H1 (cell line): ENCODE data around the gene SMU1. TPM values are rescaled to one million over a fixed set of nuclear protein-coding genes. Genes with fewer than 3 reads are reported as not detected.
A peak's percentile ranks its signal among the peaks of the same experiment; 100 is the strongest.

ENCODE experiments used
- CTCF ChIA-PET: fragments of 300-600 bp; sonication (Branson Sonifier 250); formaldehyde crosslinking; loops from one replicate; lab custom pipeline; 2021; ENCODE audit not compliant: partially characterized antibody; lab: Charles Lee
- POLR2A ChIA-PET: fragments of 300-600 bp; sonication (Branson Sonifier 250); formaldehyde crosslinking; loops from one replicate; lab custom pipeline; 2021; ENCODE audit warnings: inconsistent platforms; ENCODE audit not compliant: partially characterized antibody; lab: Charles Lee
- DNase-seq, 2 experiments: peaks; one replicate each; pipeline versions ENCODE4 v3.0.0 to v3.0.0-alpha.2; 2010 to 2022; ENCODE audit warnings: low spot score in 2 of 2, low read depth in 1 of 2, mixed read lengths in 1 of 2
- FAIRE-seq: peaks from 2 replicates; lab custom pipeline; 2011; peaks lifted over from hg19 to GRCh38; lab: Jason Lieb, UNC
- H2AFZ ChIP-seq: 2 replicates; pipeline ENCODE4 v1.8.1; 2012; ENCODE audit warnings: low read length, inconsistent platforms
- H2AK5ac ChIP-seq: 2 replicates; pipeline ENCODE4 v1.6.1; 2013; ENCODE audit warnings: low read depth, low read length
- H2BK120ac ChIP-seq: replicated peaks from 2 replicates; pipeline ENCODE3; 2013; ENCODE audit warnings: low read depth, low read length, inconsistent platforms
- H2BK12ac ChIP-seq: 2 replicates; pipeline ENCODE4 v1.6.1; 2013; ENCODE audit warnings: low read depth, low read length
- H2BK15ac ChIP-seq: 2 replicates; pipeline ENCODE4 v1.6.1; 2013; ENCODE audit warnings: low read length
- H2BK20ac ChIP-seq: 2 replicates; pipeline ENCODE4 v1.6.1; 2013; ENCODE audit warnings: low read length
- H2BK5ac ChIP-seq: 2 replicates; pipeline ENCODE4 v1.6.1; 2013; ENCODE audit warnings: low read depth, low read length
- H3K14ac ChIP-seq: 2 replicates; pipeline ENCODE4 v1.6.1; 2013; ENCODE audit warnings: inconsistent platforms; ENCODE audit not compliant: insufficient read length
- H3K18ac ChIP-seq: 2 replicates; pipeline ENCODE4 v1.6.1; 2013; ENCODE audit warnings: low read length; ENCODE audit errors: extremely low read depth
- H3K23ac ChIP-seq: 2 replicates; pipeline ENCODE4 v1.6.1; 2013; ENCODE audit warnings: inconsistent platforms; ENCODE audit not compliant: insufficient read length
- H3K23me2 ChIP-seq: 2 replicates; pipeline ENCODE4 v1.6.1; 2013; ENCODE audit warnings: low read depth, low read length
- H3K27ac ChIP-seq: 2 replicates; pipeline ENCODE4 v1.6.1; 2011; ENCODE audit warnings: low read depth, low read length, inconsistent platforms
- H3K27me3 ChIP-seq, 4 experiments: replicated peaks in 1 of 4; 1 replicate in 1 of 4; 2 replicates in 3 of 4; pipeline versions ENCODE4 v1.6.1 to v1.8.1; 2011 to 2013; ENCODE audit warnings: low read length in 3 of 4, mild to moderate bottlenecking in 3 of 4, inconsistent platforms in 2 of 4, mixed read lengths in 2 of 4, moderate library complexity in 1 of 4; ENCODE audit not compliant: control insufficient read depth in 3 of 4, insufficient read depth in 3 of 4; ENCODE audit errors: extremely low read depth in 1 of 4
- H3K36me3 ChIP-seq, 4 experiments: 2 replicates each; pipeline versions ENCODE4 v1.6.1 to v1.8.1; 2011 to 2013; ENCODE audit warnings: mild to moderate bottlenecking in 4 of 4, low read length in 3 of 4, moderate library complexity in 2 of 4, control low read depth in 1 of 4, inconsistent platforms in 1 of 4; ENCODE audit not compliant: insufficient read depth in 4 of 4, control insufficient read depth in 2 of 4
- H3K4ac ChIP-seq: replicated peaks from 2 replicates; pipeline ENCODE3; 2013; ENCODE audit warnings: low read length, low read depth, mixed read lengths, inconsistent platforms; ENCODE audit not compliant: insufficient read length
- H3K4me1 ChIP-seq, 4 experiments: replicated peaks in 1 of 4; 1 replicate in 1 of 4; 2 replicates in 3 of 4; pipeline versions ENCODE4 v1.6.1 to v1.8.1; 2011 to 2013; ENCODE audit warnings: low read length in 3 of 4, inconsistent platforms in 2 of 4, mixed read lengths in 1 of 4; ENCODE audit not compliant: insufficient read depth in 4 of 4, control insufficient read depth in 3 of 4
- H3K4me2 ChIP-seq, 2 experiments: 2 replicates each; pipeline versions ENCODE4 v1.6.1 to v1.8.1; 2011 to 2013; ENCODE audit warnings: low read depth in 2 of 2, low read length in 2 of 2, control low read depth in 1 of 2, inconsistent platforms in 1 of 2, mild to moderate bottlenecking in 1 of 2; ENCODE audit not compliant: insufficient read depth in 1 of 2
- H3K4me3 ChIP-seq, 4 experiments: fragments of 200-600, 300-600 bp in 1 of 4; sonication (generic), shearing (Covaris generic), sonication (Bioruptor Twin) in 1 of 4; 2 replicates each; pipeline versions ENCODE4 v1.5.1 to v1.8.1; 2011 to 2016; ENCODE audit warnings: low read length in 4 of 4, low read depth in 3 of 4, control low read depth in 2 of 4, inconsistent platforms in 2 of 4, mild to moderate bottlenecking in 2 of 4, mixed read lengths in 1 of 4, moderate library complexity in 1 of 4; ENCODE audit not compliant: insufficient read depth in 2 of 4; ENCODE audit errors: extremely low read depth in 1 of 4
- H3K56ac ChIP-seq: replicated peaks from 2 replicates; pipeline ENCODE3; 2013; ENCODE audit warnings: low read depth, mild to moderate bottlenecking, mixed read lengths, low read length, inconsistent platforms; ENCODE audit not compliant: insufficient read length
- H3K79me1 ChIP-seq: 2 replicates; pipeline ENCODE4 v1.6.1; 2013; ENCODE audit warnings: low read depth, low read length, control low read depth
- H3K79me2 ChIP-seq, 2 experiments: 2 replicates each; pipeline versions ENCODE4 v1.6.1 to v1.8.1; 2012 to 2013; ENCODE audit warnings: low read length in 2 of 2, mild to moderate bottlenecking in 2 of 2, inconsistent platforms in 1 of 2; ENCODE audit not compliant: insufficient read depth in 2 of 2, control insufficient read depth in 1 of 2
- H3K9ac ChIP-seq, 4 experiments: replicated peaks in 1 of 4; 1 replicate in 1 of 4; 2 replicates in 3 of 4; pipeline versions ENCODE4 v1.6.1 to v1.8.1; 2011 to 2013; ENCODE audit warnings: low read depth in 3 of 4, low read length in 3 of 4, control low read depth in 2 of 4, mild to moderate bottlenecking in 2 of 4, moderate library complexity in 2 of 4, inconsistent platforms in 1 of 4; ENCODE audit errors: extremely low read depth in 1 of 4
- H3K9me3 ChIP-seq, 2 experiments: 2 replicates each; pipeline versions ENCODE4 v1.6.1 to v1.8.1; 2012 to 2013; ENCODE audit warnings: mild to moderate bottlenecking in 2 of 2, moderate library complexity in 2 of 2, control low read depth in 1 of 2, inconsistent platforms in 1 of 2, low read depth in 1 of 2, low read length in 1 of 2, mixed read lengths in 1 of 2; ENCODE audit not compliant: insufficient read depth in 2 of 2
- H4K20me1 ChIP-seq, 2 experiments: replicated peaks in 1 of 2; 2 replicates each; pipeline versions ENCODE3 to v1.8.1; 2011 to 2013; ENCODE audit warnings: inconsistent platforms in 2 of 2, low read length in 2 of 2, mild to moderate bottlenecking in 1 of 2; ENCODE audit not compliant: insufficient read depth in 2 of 2, control insufficient read depth in 1 of 2
- H4K5ac ChIP-seq: 2 replicates; pipeline ENCODE4 v1.6.1; 2013; ENCODE audit warnings: low read length, low read depth, mixed read lengths, inconsistent platforms; ENCODE audit not compliant: insufficient read length
- H4K8ac ChIP-seq: 2 replicates; pipeline ENCODE4 v1.8.0; 2013; ENCODE audit warnings: mild to moderate bottlenecking, moderate library complexity, low read length, inconsistent platforms; ENCODE audit not compliant: insufficient read depth; ENCODE audit errors: extremely low read depth
- H4K91ac ChIP-seq: replicated peaks from 2 replicates; pipeline ENCODE3; 2013; ENCODE audit warnings: low read length, mixed read lengths, inconsistent platforms; ENCODE audit not compliant: insufficient read length
- BCL11A ChIP-seq, 2 experiments: IDR thresholded peaks; one replicate each; pipeline ENCODE4 v1.6.1; 2011; ENCODE audit warnings: low read depth in 2 of 2, low read length in 2 of 2, mild to moderate bottlenecking in 2 of 2
- CBX5 ChIP-seq: fragments of 300-800, 300-1000 bp; sonication (generic); IDR thresholded peaks from 2 replicates; pipeline ENCODE4 v1.7.1; 2016; ENCODE audit warnings: antibody characterized with exemption, low read length, low read depth
- CHD2 ChIP-seq: IDR thresholded peaks from 2 replicates; pipeline ENCODE4 v1.6.1; 2012; ENCODE audit warnings: low read length, improper control_type of control experiment
- EGR1 ChIP-seq: IDR thresholded peaks from 2 replicates; pipeline ENCODE4 v1.6.1; 2011; ENCODE audit warnings: low read depth, low read length, borderline replicate concordance
- POU5F1 ChIP-seq: IDR thresholded peaks from 2 replicates; pipeline ENCODE4 v1.6.1; 2011; ENCODE audit warnings: low read depth, mild to moderate bottlenecking, low read length, moderate library complexity
- RBBP5 ChIP-seq: IDR thresholded peaks from 2 replicates; pipeline ENCODE4 v1.7.1; 2012; ENCODE audit warnings: low read depth, mild to moderate bottlenecking, inconsistent platforms, low read length, moderate library complexity, borderline replicate concordance
- SP2 ChIP-seq: IDR thresholded peaks from 2 replicates; pipeline ENCODE4 v1.6.1; 2012; ENCODE audit warnings: mild to moderate bottlenecking, low read length, inconsistent platforms
- SRF ChIP-seq: IDR thresholded peaks from 2 replicates; pipeline ENCODE4 v1.6.1; 2011; ENCODE audit warnings: mild to moderate bottlenecking, low read depth, low read length, moderate library complexity
- TBP ChIP-seq: IDR thresholded peaks from 2 replicates; pipeline ENCODE4 v1.6.1; 2011; ENCODE audit warnings: low read depth, low read length, improper control_type of control experiment
- WGBS, 2 experiments: shearing (Covaris generic) in 1 of 2; methylation state at CpG; one replicate each; pipeline versions ENCODE4 v1.1.6 to v1.1.7; 2013 to 2015; ENCODE audit warnings: low lambda C conversion rate in 2 of 2, mixed read lengths in 2 of 2, inconsistent platforms in 1 of 2, low coverage in 1 of 2, missing lambda C conversion rate in 1 of 2; ENCODE audit not compliant: insufficient replicate concordance in 2 of 2, insufficient coverage in 1 of 2, insufficient read length in 1 of 2; ENCODE audit errors: extremely low coverage in 1 of 2, missing lambda C conversion rate in 1 of 2; 5-methylcytosine and 5-hydroxymethylcytosine counted together
- polyA plus RNA-seq, 7 experiments: library from polyadenylated mRNA; depleted of rRNA in 3 of 7; stranded (reverse) in 5 of 7; unstranded in 2 of 7; fragments of >200 nt in 5 of 7; fragments of 200-250 nt in 2 of 7; gene quantifications; 1 replicate in 5 of 7; 2 replicates in 1 of 7; 4 replicates in 1 of 7; pipeline versions ENCODE4 v1.2.1 to v1.2.3, GENCODE V29; 2011 to 2013; ENCODE audit warnings: missing spikeins in 2 of 7, mixed read lengths in 2 of 7
- total RNA-seq: library from RNA; stranded (reverse); fragmentation: NEBNext Ultra II Directional; extraction: Animal tissue kit (Norgen Biotek cat#: 25700); gene quantifications from 2 replicates; pipeline ENCODE4 v1.2.1, GENCODE V29; 2021
- TF ChIP-seq, protein P1 (sequence below): IDR thresholded peaks from 2 replicates; pipeline ENCODE4 v1.6.1; 2011; ENCODE audit warnings: low read depth, mild to moderate bottlenecking, low read length; ENCODE audit not compliant: insufficient read depth
- TF ChIP-seq, protein P2 (sequence below): IDR thresholded peaks from 2 replicates; pipeline ENCODE4 v1.6.1; 2012; ENCODE audit warnings: low read length, inconsistent platforms
- TF ChIP-seq, protein P3 (sequence below): IDR thresholded peaks from 2 replicates; pipeline ENCODE4 v1.6.1; 2012; ENCODE audit warnings: inconsistent platforms

The SMU1 gene
- total and polyA plus RNA-seq, 2 of the 8 experiments (the other 6 are each of a cell fraction or from before 2014, with no cell fraction given), result 8.4 to 26.0 TPM

DNA sequence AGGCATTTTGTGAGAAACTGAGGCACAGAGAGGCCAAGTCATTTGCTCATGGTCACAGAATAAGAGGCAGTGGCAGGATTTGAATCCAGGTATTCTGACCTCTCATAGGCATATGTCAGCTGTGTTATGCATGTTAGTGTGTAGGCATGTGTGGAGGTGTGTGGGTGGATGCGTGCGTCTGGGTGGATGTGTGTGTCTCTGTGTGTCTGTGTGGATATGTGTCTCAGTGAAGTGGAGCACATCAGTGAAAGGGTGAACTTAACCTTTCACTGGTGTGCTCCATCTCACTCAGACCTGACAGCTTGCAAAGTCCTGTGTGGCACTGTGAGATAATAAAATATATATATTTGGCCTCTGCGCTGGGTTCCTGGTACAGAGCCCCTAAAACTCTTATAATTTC is 32.0 kb upstream of the SMU1 start:
- CTCF ChIA-PET, result interaction anchor here (0.7 to 1.5 kb wide), 5 partner anchors 9 to 118 kb away, joined by 3 to 5 read pairs (median 4); no protein-coding TSS in a partner anchor
- Histone ChIP-seq H3K9ac (no peak overlapping the region), H2BK5ac (no peak overlapping the region), H4K91ac (no peak overlapping the region), H2BK120ac (no peak overlapping the region), H3K27me3 (no peaks in the 10 kb centered on the region), H3K23ac (no peak overlapping the region), H2BK20ac (0 out of 2 replicates have a peak overlapping the region, but pooled peaks have one; percentile 34), H3K9me3 (no peaks in the 10 kb centered on the region), H3K27ac (no peak overlapping the region), H3K4me1 (peaks cover 0 to 4% (median 1%) of the 10 kb centered on the region in 4 experiments; a peak in 3 of 7 replicates), H3K4me2 (no peak overlapping the region), H4K8ac (no peak overlapping the region), H3K4ac (no peak overlapping the region), H2BK12ac (peak overlapping the region; percentile 60; the same call in 1 of the 2 replicates), H3K36me3 (no peaks in the 10 kb centered on the region), H3K79me2 (no peaks in the 10 kb centered on the region), H2AK5ac (no peak overlapping the region), H2BK15ac (peak overlapping the region; percentile 72; the same call in 1 of the 2 replicates), H4K20me1 (no peaks in the 10 kb centered on the region), H3K14ac (no peak overlapping the region), H3K4me3 (no peak overlapping the region), H4K5ac (no peak overlapping the region), H2AFZ (no peak overlapping the region), H3K18ac (no peak overlapping the region), H3K79me1 (no peaks in the 10 kb centered on the region), H3K23me2 (no peaks in the 10 kb centered on the region), H3K56ac (no peak overlapping the region)
- POLR2A ChIA-PET, result no interaction called here
- no peak for FAIRE-seq
- no peak for DNase-seq
- WGBS, 2 experiments, result 86% methylated on average over 3 of the region's 3 CpGs; no CpG with 5 or more reads in 1 of the 2 experiments
- TF ChIP-seq, protein P1, sequence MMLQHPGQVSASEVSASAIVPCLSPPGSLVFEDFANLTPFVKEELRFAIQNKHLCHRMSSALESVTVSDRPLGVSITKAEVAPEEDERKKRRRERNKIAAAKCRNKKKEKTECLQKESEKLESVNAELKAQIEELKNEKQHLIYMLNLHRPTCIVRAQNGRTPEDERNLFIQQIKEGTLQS, result no peak
- TF ChIP-seq BCL11A (IDR thresholded peaks at IDR 0.05; ENCODE audit: low read depth in 2 of 2, low read length in 2 of 2) (no peak), EGR1 (no peak), TBP (no peak), POU5F1 (no peak), CHD2 (no peak), SP2 (no peak), RBBP5 (no peak), CBX5 (no peak), SRF (no peak)
- TF ChIP-seq, protein P2, sequence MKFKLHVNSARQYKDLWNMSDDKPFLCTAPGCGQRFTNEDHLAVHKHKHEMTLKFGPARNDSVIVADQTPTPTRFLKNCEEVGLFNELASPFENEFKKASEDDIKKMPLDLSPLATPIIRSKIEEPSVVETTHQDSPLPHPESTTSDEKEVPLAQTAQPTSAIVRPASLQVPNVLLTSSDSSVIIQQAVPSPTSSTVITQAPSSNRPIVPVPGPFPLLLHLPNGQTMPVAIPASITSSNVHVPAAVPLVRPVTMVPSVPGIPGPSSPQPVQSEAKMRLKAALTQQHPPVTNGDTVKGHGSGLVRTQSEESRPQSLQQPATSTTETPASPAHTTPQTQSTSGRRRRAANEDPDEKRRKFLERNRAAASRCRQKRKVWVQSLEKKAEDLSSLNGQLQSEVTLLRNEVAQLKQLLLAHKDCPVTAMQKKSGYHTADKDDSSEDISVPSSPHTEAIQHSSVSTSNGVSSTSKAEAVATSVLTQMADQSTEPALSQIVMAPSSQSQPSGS, result no peak
- TF ChIP-seq, protein P3, sequence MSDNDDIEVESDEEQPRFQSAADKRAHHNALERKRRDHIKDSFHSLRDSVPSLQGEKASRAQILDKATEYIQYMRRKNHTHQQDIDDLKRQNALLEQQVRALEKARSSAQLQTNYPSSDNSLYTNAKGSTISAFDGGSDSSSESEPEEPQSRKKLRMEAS, result no peak
